Dedifferentiated amniotic fluid mesenchymal stem cell (primary cell): ENCODE results near the gene KLF16.

ENCODE experiments used
- DNase-seq: peaks from one replicate; pipeline ENCODE4 v3.0.0-alpha.2; 2016; ENCODE audit errors: extremely low spot score

Gene KLF16

DNA sequence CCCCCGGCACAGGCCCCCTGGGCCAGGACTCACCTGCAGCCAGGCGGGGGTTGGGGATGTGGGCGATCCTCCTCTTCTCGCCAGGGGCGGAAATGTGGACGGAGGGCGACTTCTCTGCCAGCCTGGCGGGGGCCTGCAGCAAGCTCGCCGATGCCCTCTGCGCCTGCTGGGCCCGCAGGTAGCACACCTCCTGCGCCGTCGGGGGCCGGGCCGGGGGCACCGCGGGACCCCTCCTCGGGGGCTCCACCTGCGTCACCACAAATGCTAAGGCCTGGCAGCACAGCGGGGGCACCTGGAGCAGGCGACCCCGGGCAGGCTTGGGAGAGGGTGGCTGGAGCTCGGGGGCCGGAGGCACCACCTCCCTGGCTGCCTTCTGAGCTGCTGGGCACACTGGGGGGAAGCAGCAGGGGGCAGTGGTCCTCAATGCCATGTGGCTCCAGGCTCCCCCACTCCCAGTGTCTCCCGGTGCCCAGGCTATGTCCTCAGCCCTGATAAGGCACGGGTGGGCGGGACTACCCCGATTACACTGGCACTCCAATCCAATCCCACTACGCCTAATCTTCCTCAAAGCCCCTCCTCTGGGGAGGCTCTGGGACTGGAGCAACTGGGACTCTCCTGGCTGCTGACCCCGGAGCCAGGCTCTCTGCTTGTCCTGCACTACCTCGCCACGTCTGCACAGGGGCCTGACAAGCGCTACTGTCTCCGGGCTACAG is 39.7 kb downstream of the KLF16 start:
- DNase-seq, result no peak

- no peak for DNase-seq
These were observed 40.4 kb downstream of the KLF16 start for GRCh38 chr19:1823020-1823419.

DNA sequence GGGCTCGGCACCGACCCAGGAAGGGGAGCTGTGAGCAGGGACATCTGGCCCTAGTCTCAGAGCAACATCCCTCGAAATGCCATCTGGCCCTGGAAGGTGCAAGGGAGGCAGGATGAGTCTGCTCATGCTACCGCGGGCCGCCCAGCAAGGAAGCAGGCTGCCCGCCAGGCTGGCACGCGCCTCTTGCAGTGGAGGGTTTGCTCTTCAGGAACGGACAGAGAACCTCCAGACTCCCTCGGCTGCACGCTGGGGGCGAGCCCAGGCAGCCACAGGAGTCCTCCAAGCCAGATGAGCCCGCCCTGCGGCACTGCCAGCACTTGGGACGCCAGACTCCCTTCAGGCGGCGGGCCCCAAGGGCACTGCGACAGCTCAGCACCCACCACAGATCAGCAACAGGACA is 41.2 kb downstream of the KLF16 start:
- no peak for DNase-seq

- no peak for DNase-seq
These were observed 43.8 kb downstream of the KLF16 start for GRCh38 chr19:1819341-1820255.

DNA sequence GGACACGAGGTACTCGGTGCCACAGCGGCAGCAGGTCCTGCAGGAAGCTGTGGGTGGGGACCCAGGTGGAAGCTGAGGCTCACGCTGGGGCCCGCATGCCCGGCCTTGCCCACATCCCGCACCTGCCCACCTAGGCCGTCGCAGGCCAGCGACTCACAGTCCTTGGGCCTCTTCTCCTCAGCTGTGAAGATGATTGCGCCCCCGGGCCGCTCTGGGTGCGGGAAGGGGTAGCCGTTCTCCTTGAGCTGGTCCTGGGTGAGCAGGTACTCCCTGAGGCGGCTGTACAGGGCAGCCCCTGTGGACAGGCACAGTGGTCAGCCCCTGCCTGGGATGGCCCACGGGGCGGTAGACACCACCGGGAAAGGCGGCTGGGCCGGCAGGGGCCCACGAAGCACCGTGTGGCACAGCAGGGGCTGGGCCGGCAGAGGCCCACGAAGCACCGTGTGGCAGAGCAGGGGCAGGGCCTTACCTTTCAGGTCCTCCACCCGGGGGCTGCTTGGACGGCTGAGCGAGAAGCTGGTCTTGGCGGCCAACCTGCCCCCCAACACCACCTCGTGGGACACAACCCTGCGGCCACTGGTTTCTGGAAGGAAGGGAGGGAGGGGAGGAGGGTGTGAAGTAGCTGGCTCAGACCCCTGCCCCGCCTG is 44.7 kb downstream of the KLF16 start:
- no peak for DNase-seq

- no peak for DNase-seq
These were observed 45.7 kb downstream of the KLF16 start for GRCh38 chr19:1817553-1818179.

DNA sequence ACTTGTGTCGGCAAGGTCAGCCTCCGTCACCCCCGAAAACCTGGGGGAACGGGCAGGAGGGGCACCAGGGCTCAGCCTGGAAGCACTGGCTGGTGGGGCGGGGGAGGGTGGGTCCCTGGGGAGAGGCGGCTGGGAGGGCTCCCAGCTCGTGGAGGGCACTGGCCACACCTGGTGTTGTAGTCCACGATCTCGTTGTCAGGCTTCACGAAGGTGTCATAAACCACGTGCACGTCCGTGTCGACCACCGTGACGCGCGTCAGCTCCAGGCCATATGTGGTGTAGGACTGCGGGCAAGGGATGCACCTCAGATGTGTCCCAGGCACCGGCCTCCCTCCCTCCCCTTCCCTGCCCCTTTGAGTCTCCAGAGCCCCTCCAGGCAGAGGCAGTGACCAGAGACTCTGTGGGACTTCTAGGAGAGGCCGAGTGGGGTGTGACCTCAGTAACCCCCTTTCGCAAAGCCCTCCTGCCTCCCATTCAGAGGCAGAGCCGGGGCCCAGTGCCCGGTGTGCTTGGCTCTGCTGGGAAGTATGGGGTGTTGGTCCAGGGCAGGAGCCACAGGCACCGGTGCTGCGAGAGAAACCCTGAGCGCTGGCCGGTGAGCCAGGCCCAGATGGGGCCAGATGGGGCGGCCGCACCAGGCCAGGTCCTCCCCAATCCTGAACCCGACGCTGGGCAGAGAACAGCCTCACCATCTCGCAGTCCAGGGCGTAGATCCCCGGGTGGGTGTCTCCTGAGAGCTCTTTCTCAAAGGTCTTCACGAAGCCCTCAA is 46.7 kb downstream of the KLF16 start:
- DNase-seq, result no peak

DNA sequence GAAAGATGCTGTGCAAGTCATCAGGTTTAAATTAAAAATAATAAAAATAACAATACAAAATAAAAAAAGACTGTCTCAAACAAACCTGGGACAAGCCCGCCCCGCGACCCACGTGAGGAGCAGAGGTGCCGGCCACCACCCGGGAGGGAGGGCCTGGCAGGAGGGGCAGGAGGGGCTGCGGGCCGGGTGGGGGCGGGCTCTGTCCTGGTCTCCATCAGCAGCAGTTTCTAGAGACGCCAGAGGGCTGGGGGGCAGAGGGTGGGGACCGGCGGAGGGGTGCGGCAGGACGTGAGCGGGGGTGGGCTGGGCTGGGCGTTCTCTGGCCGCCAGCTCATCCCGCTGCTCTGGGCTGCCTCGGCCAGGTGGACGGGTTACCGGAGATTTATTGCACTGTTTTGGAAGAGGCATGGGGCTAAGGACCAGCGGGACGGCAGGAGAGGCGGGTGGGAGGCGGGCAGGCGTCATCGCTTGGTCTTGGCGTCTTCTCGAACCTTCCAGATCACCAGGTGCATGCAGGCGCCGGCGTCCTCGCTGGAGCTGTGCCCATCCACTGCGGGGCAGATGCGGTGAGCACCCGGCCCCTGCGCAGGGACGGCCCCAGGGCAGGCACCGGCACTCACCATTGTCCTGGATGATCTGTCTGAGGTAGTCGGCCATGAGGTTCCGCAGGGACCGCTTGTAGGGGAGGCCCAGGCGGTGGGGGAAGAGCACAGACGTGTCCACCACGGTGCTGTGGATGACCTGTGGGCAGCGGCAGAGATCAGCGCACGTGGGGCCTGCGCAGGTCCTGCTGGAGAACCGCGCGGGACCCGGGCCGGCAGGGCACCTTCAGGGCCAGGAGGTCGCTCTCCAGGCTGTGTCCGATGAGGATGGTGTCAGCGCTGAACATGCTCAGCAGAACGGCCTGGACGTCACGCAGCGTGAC is 47.5 kb downstream of the KLF16 start:
- DNase-seq, result no peak

DNA sequence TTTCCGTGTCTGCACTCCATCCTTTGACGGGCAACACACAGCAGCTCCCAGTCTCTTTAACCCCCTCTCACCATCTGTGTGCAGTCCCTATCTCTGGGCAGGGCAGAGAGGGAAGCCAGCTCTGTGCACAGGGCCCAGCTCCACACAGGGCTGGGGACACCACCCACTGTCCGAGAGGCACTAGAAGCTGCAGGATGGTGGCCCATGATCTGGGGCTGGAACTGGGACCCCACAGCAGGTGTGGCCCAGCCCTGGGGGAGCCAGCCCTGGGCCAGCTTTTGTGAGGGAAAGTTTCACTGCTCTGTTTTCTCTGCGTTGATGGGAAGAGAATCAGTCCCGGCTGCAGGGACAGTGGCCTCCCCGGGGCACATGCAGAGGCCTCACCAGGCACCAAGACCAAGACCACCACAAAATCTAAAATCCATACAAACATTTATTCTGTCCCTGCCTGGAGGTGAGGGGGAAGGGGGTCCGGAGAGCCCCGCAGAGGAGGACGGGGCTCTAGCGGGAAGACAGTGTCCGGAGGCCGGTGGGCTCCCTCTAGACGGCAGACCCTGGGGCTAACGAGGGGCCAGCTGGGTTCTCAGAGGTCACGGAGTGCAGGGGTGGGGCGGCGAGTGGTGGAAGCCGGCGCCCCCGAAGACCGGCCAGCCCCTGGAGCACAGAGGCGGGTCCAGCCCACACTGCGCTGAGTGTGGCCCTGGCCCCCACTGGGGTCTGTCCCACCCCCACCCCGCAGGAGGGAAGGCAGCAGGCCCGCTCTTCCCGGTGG is 48.4 kb downstream of the KLF16 start:
- no peak for DNase-seq

DNA sequence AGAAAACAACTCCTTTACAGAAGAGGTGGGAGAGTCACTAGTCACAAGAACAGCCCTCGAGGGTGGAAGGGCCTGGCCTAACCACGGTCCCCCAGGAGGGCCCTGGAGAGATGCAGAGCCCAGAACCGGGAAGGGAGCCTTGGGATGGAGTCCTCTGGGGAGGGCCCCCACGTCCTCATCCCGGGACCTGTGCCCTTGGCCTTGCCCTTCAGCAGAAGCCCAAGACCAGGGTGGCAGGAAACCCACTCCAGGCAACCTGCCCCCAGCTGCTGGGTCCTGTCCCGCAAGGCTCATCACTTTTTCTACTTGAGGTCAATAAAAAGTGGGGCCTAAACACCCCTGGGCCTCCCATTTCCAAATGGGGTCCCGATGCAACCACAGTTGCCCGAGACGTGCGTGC is 49.0 kb downstream of the KLF16 start:
- DNase-seq, result no peak

- DNase-seq, result no peak
These were observed 49.9 kb downstream of the KLF16 start for GRCh38 chr19:1813192-1814182.

GRCh38 chr19:1812426-1813191 is 50.8 kb downstream of the KLF16 start:
- DNase-seq, result peak; percentile 66

DNA sequence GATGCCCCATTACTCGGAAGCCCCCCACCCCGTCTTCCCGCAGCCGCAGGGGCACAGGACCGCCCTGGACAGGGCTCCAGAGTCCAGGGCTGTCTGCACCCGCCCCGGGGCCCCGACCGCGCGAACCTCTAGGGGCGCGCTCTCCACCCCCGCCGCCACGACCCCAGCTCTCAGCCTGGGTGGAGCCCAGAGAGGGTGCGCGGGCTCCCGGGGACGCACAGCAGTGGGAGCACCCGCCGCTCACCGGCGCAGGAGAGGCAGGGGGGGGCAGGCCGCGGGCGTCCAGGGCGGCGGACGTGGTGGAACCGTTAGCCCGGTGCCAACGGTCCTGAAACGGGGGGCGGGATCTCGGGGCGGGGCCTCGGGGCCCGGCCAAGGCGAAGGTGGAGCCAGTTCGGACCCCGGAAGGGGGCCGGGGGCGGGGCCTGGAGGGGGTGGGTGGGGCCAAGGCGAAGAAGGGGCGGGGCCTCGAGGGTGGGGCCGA is 51.4 kb downstream of the KLF16 start, which contains the start of gene ATP8B3:
ATP8B3 (minus strand) TSS at position 335 of the 484 bp plus-strand sequence. CDS start 540 bp downstream, outside the sequence.
- no peak for DNase-seq

- DNase-seq, result no peak
These were observed 51.9 kb downstream of the KLF16 start for GRCh38 chr19:1811472-1811894.

DNA sequence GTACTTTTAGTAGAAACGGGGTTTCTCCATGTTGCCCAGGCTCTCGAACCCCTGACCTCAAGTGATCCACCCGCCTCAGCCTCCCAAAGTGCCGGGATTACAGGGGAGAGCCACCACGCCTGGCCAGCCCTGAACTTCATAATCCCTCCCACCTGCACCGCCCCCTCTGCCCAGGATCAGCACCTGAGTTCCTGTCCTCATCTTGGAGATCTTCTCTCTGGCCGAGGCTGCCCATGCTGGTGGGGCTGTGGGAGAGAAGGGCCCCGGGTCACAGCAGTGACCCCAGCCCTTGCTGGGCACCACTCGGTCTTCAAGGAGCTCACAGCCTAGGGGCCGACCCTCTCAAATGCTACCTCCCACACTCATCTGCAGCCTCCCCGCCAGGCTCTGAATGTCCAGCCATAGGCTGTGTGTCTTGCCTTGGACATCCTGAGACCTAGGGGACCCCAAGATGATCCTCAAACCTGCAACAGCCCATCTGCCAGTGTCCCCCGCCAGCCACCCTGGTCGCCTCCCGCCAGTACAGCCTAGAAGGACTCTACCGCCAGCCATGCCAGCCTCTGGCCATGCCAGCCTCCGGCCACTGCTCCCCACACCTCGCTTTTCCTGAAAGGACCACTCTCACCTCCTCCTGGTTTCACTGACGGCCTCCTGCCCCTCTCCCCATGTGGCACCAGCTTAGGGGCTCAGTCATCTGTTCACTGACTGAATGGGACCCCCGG is 52.8 kb downstream of the KLF16 start:
- DNase-seq, result no peak

DNA sequence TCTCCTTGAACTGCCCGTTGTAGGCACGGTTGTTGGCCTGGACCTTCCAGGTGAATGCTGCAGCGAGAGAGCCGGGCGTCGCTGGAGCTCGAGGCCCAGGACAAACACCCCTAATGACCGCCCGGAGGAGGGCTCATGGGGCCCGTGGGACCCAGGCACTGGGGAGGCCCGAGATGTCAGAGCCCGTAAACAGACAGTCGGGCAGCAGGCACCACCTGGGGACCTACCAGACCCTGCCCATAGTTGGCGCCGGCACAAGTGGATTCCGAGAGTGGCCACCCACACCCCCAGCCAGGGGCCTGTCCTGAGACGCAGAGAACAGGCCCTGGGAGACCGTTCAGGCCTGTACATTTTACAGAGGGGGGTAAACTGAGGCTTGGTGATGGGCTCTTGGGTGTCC is 53.7 kb downstream of the KLF16 start:
- DNase-seq, result no peak

DNA sequence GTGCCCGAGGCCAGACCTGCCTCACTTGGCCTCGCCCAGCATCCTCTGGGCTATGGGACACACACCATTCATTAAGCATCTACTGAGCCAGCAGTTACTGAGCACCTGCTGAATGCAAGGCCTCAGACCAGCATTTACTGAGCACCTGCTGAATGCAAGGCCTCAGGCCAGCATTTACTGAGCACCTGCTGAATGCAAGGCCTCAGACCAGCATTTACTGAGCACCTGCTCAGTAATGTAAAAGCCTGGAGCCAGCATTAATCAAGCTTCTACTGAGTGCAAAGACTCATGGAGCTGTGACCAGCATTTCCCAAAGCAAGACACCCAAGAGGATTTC is 55.0 kb downstream of the KLF16 start:
- DNase-seq, result no peak
